Stimulated activated CD8-positive, alpha-beta memory T cell treated with anti-CD3 and anti-CD28 coated beads, Interleukin-15, amount 100 ng/mL, for 48 hours (primary cell): ENCODE data around the gene UBAC2.
"Not testable (repeated sequence)": the region's sequence is repeated elsewhere in the genome, so short reads cannot be mapped to it uniquely, and the experiment has no call there.

ENCODE experiments used
- DNase-seq, 2 donors: peaks; one replicate each; pipeline ENCODE4 v3.0.0-alpha.2; 2020; ENCODE audit warnings: low read depth in 2 of 2

UBAC2 gene

GRCh38 chr13:99379856-99380801 lies 179.5 kb downstream of the UBAC2 start:
- DNase-seq: no peak

GRCh38 chr13:99380921-99381645 lies 180.4 kb downstream of the UBAC2 start:
- DNase-seq: peak; percentile 58 to 62

- no peak for DNase-seq
Measured at GRCh38 chr13:99381766-99382165, 181.1 kb downstream of the UBAC2 start.

- peak; percentile 37 to 42 for DNase-seq
Measured at GRCh38 chr13:99382428-99383133, 181.9 kb downstream of the UBAC2 start.

DNA sequence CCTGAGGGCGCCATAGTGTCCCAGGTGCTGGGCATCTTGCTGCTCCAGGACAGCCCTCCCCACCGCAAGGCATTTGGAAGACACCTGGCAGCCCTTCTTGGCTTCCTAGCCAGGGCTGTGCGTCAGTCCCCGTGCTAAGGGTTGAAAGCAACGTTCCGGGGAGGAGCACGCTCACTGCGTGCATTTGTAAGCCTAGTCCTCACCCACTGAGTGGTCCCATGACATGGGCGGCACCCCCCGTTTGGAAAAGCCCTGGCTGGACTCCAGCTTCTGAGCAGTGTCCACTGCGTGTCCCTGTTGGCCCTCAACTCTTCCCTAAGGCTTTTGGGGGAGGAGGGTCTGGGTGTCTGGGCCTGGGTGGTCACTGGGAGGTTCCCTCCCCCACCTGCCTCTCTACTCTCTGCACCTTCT lies 182.9 kb downstream of the UBAC2 start:
- no peak for DNase-seq

DNA sequence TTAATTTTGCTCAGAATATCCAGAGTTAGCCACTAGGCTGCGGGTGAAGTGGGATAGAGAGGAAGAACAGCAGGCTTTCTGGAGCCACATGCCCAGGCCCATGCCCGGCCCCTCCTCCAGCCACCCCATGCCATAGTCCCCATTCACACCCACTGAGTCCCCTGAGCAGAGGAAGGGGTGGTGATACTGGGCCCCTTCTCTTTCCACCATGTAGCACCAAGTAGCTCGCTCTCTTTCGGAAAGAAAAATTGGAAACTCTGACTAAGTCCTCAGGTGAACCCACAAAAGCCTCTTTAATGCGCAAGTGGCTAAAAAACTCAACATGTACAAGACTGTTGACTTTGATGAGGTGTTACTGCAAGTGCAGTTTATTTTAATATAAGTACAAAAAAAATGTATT lies 183.3 kb downstream of the UBAC2 start:
- peak in 1 of 2 donors; percentile 40 for DNase-seq

GRCh38 chr13:99384468-99384867 lies 183.8 kb downstream of the UBAC2 start:
- DNase-seq: no peak

- no peak for DNase-seq
Measured at GRCh38 chr13:99385161-99385560, 184.5 kb downstream of the UBAC2 start.

GRCh38 chr13:99385940-99386339 lies 185.3 kb downstream of the UBAC2 start:
- DNase-seq: no peak

DNA sequence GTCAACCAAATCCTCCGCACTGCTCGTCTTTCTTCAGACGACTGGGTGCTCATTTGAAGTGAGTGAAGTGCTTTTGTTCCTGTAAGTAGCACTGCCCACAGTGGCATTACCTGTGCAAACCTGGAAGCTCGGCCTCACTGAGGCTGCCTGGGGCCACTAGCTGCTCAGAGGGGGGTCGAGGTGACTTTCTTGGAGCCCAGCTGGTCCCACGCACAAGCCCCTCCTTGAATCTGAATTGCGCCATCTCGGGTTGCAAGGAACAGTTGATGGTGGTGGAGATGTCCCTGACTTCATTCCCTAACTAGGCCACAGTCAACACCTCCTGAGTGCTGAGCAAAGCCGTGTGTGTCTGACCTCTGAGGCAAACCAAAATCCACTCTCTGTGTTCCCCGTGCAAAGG lies 185.8 kb downstream of the UBAC2 start:
- DNase-seq: no peak

- DNase-seq: peak; percentile 77 to 80
Measured at GRCh38 chr13:99386911-99387788, 186.5 kb downstream of the UBAC2 start.

- DNase-seq: no peak
Measured at GRCh38 chr13:99388334-99388923, 187.8 kb downstream of the UBAC2 start.

DNA sequence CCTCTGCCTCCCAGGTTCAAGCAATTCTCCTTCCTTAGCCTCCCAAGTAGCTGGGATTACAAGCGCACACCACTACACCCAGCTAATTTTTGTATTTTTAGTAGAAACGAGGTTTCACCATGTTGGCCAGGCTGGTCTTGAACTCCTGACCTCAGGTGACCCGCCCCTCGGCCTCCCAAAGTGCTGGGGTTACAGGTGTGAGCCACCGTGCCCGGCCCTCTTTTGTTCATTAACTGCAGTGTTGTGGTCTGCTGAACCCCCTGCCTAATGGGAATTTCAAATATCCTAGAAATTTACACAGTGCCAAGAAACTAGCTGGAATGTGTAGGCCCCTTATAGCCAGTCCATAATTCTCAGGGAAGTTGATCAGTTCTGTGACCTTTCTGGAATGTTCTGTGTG lies 188.4 kb downstream of the UBAC2 start:
- not testable (repeated sequence) for DNase-seq

DNA sequence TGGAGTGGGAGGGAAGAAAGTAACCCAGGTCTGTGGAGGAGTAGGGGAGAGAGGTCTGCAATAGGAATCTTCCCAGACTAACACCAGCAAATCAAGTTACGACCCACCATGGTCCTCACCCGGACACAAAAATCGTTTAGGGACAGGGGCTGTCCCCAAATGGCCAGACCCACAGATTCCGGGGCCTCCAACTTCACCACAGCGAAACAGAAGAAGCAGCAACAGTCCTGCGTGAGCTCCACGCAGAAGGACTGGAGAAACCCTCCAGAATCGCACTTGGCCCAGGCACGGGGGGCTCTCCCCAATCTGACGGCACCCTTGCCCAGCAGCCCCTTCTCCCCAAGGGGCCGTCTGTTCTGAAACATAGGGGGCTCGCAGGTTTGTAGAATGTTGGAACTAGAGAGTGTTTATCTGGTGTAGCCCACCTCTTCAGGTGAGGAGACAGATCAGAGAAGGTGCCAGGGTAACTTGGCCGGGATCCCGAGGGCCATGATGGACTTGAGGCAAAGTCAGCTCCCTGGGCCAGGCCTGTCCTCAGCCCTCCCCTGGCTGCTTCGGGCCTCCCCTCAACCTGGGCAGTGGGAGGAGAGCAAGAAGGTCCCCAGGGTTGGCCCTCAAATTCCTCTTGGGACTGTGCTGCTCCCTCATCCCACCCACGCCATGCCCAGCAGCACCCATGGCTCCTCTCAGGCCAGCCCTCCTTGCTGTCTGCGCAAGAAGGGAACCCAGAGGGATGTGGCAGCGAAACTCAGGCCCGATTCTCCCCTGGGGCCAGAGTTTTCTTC lies 189.1 kb downstream of the UBAC2 start:
- no peak for DNase-seq

DNA sequence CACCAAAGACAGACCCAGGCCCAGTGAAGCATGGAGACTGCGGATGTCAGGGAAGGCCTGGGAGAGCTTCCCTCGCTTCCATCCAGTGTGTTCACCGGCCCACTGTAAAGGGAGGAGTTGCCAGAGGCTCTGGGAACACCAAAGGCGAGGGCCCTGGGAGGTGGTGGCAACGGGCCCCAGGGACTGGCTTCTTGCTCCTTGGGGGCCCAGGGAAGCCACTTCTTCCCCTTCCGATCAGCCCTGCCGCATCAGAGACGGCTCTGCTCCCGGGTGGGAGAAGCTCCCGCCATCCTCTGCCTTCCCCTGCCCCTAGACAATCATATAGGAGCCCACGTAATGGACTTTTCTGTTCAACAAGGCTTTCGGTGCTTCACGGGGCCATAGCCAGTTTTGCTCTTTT lies 189.9 kb downstream of the UBAC2 start:
- DNase-seq: no peak

- no peak for DNase-seq
Measured at GRCh38 chr13:99391781-99392469, 191.3 kb downstream of the UBAC2 start.

DNA sequence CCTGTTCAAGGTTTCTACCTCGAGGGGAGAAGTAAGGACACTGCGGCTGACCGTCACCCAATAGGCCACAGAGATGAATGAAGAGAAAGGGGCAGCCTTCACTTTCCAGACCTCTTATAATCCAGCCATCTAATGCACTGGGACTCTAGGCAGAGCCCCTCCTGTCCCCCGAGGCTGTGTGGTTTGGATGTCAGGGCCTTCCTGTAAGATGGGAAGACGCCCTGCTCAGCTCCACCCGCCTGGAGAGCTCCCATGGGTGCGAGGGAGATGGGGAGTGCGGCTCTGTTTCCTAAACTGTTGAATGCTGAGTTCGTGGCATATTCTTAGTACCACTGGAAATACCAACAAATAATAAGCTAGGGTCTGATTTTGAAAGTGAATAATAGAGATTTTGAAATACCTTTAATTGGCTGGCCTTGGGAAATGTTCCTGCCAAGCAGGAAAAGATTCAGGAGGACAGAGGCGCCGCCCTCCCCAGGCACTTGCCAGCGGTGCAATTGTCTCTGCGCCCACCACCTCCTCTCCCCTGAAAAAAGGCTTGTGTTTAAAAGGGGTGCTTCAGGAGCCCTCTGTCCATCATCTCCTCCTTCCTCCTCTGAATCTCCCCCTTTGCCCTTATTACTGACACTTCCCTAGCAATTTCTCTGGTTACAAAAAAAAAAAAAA lies 191.9 kb downstream of the UBAC2 start:
- DNase-seq: no peak

DNA sequence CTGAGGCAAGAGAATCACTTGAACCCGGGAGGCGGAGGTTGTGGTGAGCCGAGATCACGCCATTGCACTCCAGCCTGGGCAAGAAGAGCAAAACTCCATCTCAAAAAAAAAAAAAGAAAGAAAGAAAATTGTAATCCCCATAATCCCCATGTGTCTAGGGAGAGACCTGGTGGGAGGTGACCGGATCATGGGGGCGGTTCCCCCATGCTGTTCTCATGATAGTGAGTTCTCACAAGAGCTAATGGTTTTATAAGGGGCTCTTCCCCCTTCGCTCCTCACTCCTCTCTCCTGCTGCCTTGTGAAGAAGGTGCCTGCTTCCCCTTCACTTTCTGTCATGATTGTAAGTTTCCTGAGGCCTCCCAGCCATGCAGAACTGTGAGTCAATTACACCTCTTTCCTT lies 192.7 kb downstream of the UBAC2 start:
- not testable (repeated sequence) for DNase-seq
